Stimulated activated CD4-positive, alpha-beta T cell treated with anti-CD3 and anti-CD28 coated beads, Interleukin-1b, Interleukin-23, amount 100 ng/mL, for 24 hours (primary cell): ENCODE data around the gene PRDM16.

Experiments used
- DNase-seq, 4 experiments: peaks; one replicate each; pipeline ENCODE4 v3.0.0-alpha.2; 2020; ENCODE audit warnings: low read depth in 4 of 4, low spot score in 1 of 4

Gene PRDM16

DNA sequence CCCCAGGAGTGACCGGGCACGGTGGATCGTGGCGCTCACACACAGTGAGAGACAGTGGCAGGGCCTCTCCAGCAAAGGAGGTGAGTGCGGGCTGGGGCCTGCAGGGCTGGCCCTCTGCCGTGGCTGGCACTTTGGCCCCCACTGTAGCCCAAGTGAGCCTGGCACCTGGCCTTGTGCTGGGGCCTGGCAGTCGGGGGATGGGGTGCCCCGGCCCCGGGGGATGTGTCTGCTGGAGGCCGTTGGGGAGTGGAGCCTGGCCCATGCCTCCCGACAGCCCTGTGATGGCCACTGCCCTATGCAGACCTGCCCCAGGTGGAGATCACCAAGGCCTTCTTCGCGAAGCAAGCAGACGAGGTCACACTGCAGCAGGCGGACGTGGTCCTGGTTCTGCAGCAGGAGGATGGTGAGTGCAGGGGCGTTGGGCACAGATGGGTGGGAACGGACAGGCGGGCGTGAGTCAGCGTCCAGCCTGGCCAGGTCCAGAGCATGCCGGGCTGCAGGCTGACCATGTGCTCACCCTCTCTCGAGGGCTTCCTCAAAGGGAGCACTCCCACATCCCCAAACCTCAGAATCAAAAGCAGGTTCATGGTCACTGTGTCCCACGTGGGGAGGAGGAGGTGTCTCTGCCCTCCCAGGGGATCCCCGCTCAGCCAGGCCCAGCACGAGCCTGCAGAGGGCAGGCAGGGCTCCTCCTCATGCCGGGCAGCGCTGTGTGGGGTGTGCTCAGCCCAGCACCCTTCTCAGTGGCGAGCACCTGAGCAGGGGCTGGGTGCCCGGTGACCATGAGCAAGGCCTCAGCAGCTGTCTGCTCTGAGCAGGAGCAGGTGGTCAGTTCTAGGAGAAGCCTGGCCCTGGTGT is 410.7 kb downstream of the PRDM16 start:
- DNase-seq: no peak

DNA sequence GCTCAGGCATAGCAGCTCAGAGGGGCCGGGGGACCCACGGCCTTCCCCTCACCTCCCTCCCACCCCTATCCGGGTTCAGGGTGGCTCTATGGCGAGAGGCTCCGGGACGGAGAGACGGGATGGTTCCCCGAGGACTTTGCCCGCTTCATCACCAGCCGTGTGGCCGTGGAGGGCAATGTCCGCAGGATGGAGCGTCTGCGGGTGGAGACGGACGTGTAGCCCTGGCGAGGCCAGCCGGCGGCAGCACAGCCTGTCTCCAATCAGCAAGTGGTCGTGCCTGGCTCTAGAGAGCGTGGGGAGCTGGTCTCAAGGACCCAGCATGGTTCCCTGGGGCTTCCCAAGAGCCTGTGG is 411.3 kb downstream of the PRDM16 start:
- DNase-seq: no peak

DNA sequence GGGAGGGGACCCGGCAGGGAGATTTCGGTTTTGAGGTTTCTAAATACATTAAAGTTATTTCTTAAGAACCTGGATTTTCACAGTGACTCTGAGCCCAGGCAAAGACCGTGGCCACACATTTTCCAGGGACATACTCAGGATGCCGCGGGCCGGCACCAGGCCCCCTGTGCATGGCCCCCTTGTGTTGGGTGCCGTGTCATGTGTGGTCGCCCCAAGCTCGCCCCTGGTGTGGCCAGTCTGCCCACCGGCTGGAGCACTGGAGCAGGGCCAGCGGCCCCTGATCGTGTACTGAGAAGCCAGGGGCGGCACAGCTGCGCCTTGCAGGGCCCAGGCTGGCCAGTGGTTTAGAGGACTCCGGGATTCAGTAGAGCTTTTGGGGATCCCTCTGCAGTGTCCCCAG is 412.0 kb downstream of the PRDM16 start:
- DNase-seq: no peak

DNA sequence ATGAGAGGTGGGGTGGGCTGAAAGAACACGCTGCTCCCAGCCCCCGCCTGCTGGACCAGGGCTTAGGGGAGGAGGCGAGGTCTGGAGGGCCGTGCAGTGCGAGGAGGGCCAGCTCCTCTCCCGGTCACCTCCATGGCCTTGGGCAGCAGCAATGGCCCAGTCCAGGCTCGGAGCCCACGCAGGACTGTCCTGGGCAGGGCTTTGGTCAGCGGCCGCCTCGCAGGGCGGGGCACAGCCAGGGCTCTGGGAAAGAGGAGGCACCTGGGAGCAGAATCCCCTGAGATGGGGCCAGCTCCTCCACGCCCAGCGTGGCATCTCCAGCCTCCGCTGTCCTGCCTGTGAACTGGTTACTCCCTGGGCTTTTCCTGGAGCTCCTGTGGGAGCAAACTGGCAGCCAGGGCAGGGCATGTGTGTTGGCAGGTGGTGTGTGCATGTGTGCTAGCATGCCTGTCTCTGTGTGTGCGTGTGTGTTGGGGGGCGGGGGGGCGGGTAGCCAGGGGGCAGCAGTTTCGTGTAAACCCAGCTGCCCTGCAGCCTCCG is 412.9 kb downstream of the PRDM16 start:
- DNase-seq: no peak

DNA sequence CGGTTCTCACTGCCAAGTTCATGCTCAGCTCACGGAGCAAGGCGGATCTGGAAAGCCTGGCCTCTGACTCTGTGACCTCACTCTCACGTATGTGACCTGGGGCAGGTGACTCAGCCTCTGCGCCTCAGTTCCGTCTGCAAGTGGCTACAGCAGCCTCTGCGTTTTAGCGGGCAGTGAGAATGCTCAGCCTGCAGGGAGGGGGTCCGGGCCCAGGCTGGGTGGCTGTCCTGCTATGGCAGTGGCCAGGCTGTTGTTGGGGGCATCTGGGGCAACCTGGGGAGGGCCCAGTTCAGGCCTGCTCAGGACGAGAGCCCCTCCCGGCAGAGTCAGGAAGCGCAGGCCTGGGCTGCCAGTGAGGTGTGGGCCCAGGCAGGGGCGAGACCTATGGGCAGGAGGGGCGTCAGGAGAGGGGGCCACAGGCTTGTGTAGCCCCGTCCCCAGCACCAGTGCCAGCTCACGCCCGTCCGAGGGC is 413.4 kb downstream of the PRDM16 start:
- no peak for DNase-seq

DNA sequence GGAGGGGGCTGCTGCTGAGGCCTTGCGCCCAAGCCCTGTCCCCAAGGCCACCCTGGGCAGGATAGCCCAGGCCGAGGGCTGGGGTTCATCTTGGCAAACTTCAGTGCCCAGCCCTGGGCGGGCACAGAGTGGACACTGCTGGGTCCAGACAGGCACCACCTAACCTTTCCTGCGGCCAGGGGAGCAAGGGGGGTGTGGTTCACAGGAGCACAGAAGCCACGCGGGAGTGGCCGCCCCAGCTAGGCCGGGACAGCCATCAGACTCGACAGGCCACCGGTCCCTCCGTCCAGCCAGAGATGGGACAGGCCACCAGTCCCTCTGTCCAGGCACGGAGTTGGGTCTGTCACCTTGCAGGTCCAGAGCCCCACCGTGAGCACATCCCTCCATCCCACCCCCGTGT is 414.4 kb downstream of the PRDM16 start:
- no peak for DNase-seq

DNA sequence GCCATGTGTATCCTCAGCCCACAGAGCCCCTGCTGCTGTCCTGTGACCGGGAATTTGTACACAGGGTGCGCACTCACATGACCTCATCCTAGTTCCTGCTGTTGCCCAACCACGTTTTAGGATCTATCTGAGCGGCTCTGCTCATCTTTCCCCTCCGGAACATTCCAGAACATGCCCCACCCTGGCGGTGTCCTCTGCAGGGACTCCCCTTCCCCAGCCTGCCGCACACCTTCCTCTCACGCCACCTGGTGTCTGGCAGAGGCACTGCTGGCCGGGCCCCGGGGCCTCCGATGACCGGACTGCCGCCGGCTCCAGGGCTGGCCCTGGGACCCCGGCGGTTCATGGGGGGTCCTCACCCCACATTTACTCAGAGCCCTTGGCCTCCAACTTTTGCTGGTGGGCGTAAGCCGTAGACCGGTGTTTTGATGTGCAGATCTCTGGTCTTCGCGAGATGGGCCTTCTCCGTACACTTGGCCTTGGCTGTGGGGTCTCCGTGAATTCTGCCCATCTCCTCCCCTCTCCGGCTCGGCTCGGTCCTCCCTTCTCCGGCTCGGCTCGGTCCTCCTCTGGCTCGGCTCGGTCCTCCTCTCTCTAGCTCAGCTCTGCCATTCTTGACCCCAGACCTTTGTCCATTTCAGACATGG is 414.9 kb downstream of the PRDM16 start:
- DNase-seq: peak in 3 of 4 experiments; percentile 12 to 28 (median 21)

DNA sequence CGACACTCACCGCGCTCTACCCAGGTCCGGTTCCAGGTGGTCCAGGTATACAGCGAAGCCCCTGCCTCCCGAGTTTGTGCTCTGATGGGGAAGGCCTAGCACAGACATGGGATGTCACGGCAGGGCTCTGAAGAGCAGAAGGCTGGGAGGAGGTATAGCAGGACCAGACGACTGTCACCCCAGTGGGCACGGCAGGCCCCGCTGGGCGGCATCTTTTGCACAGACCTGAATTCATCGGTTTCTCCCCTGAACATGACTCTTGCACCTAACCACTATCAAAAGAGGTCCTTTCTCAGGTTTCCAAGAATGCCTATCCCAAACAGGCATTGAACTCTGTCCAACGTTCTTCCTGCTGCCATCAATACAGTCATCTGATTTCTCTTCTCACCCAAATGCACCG is 416.0 kb downstream of the PRDM16 start:
- DNase-seq: no peak
